Lung (tissue), 12 donors: ENCODE measurements around the gene ZNF93. TPM values are rescaled to one million over a fixed set of nuclear protein-coding genes. Genes with fewer than 3 reads are reported as not detected.
"Not testable (repeated sequence)": the region's sequence is repeated elsewhere in the genome, so short reads cannot be mapped to it uniquely, and the experiment has no call there.

ENCODE experiments used
- ATAC-seq: fragments of 200-7000 bp; cut with Tn5 transposase; one replicate; pipeline ENCODE4 v1.9.1; 2020; ENCODE audit warnings: moderate number of reproducible peaks; ENCODE audit not compliant: insufficient read depth, low FRiP score
- DNase-seq, 3 donors: peaks; one replicate each; pipeline ENCODE4 v3.0.0-alpha.2; 2013 to 2017
- H3K27ac ChIP-seq, 2 donors: one replicate each; pipeline ENCODE4 v1.5.1; 2013; ENCODE audit warnings: mild to moderate bottlenecking in 2 of 2, moderate library complexity in 2 of 2, control low read depth in 1 of 2, inconsistent platforms in 1 of 2, low read depth in 1 of 2, low read length in 1 of 2
- H3K27me3 ChIP-seq, 3 donors: one replicate each; pipeline ENCODE4 v1.5.1; 2013; ENCODE audit warnings: low read length in 2 of 3; ENCODE audit not compliant: control insufficient read depth in 3 of 3, insufficient read depth in 3 of 3
- H3K36me3 ChIP-seq, 4 donors: one replicate each; pipeline ENCODE4 v1.5.1; 2013; ENCODE audit warnings: low read length in 4 of 4, mild to moderate bottlenecking in 1 of 4, moderate library complexity in 1 of 4; ENCODE audit not compliant: control insufficient read depth in 4 of 4, insufficient read depth in 4 of 4
- H3K4me1 ChIP-seq, 5 donors: one replicate each; pipeline ENCODE4 v1.5.1; 2013; ENCODE audit warnings: low read length in 5 of 5, mild to moderate bottlenecking in 2 of 5, moderate library complexity in 1 of 5; ENCODE audit not compliant: control insufficient read depth in 5 of 5, insufficient read depth in 5 of 5
- H3K4me3 ChIP-seq: one replicate; pipeline ENCODE4 v1.5.1; 2013; ENCODE audit warnings: mild to moderate bottlenecking, control low read depth, moderate library complexity
- H3K9ac ChIP-seq, 2 donors: one replicate each; pipeline ENCODE4 v1.5.1; 2013; ENCODE audit warnings: low read length in 2 of 2, control low read depth in 1 of 2; ENCODE audit not compliant: insufficient read depth in 1 of 2
- H3K9me3 ChIP-seq, 4 donors: one replicate each; pipeline ENCODE4 v1.5.1; 2013; ENCODE audit warnings: low read length in 3 of 4, mild to moderate bottlenecking in 1 of 4, moderate library complexity in 1 of 4; ENCODE audit not compliant: control insufficient read depth in 4 of 4, insufficient read depth in 3 of 4
- CTCF ChIP-seq: IDR thresholded peaks from 2 replicates; pipeline ENCODE4 v1.5.1; 2012; ENCODE audit warnings: mild to moderate bottlenecking; ENCODE audit errors: control extremely low read depth, extremely low read depth
- WGBS, 2 donors: extraction: QIAGEN DNeasy Blood & Tissue Kit; methylation state at CpG; one replicate each; pipeline ENCODE4 v1.1.7; 2013; 5-methylcytosine and 5-hydroxymethylcytosine counted together
- polyA plus RNA-seq, 2 donors: library from polyadenylated mRNA; stranded (reverse); fragments of 200-250 nt; gene quantifications; one replicate each; pipeline ENCODE4 v1.2.1, GENCODE V29; 2013
- total RNA-seq, 2 donors: library from RNA; depleted of rRNA in 1 of 2; stranded (reverse); fragments of >200 nt in 1 of 2; gene quantifications; one replicate each; pipeline ENCODE4 v1.2.1, GENCODE V29; 2014 to 2021
- donor health status: control.
- donor health status: control.
- donor health status: Bipolar disorder and iron deficiency.
- donor health status: healthy.
- donor health status: DM: yes; HTN: yes; CAD: no.

ZNF93 gene
- total and polyA plus RNA-seq, 4 donors: 1.6 to 12.9 (median 3.4) TPM

- peaks cover 2 to 28% (median 14%) of the 10 kb centered on the region in 5 donors for H3K4me1 ChIP-seq
- no peak overlapping the region for H3K9ac ChIP-seq
- H3K27ac ChIP-seq: no peak overlapping the region
- no peak for ATAC-seq
- peaks cover 2 to 23% (median 8%) of the 10 kb centered on the region in 4 donors for H3K36me3 ChIP-seq
- 90 to 98% methylated on average over 3 of the region's 3 CpGs for WGBS, 2 donors
- peaks cover 0 to 6% (median 0%) of the 10 kb centered on the region in 4 donors for H3K9me3 ChIP-seq
- H3K27me3 ChIP-seq: no peaks in the 10 kb centered on the region
- no peak for DNase-seq
- H3K4me3 ChIP-seq: no peak overlapping the region
- TF ChIP-seq CTCF: no peak
Observed at GRCh38 chr19:19871932-19872331, 28.8 kb upstream of the ZNF93 start.

GRCh38 chr19:19873381-19873780 lies 27.4 kb upstream of the ZNF93 start:
- ATAC-seq (no peak), DNase-seq (no peak)
- Histone ChIP-seq H3K9me3 (peaks cover 0 to 6% (median 0%) of the 10 kb centered on the region in 4 donors), H3K4me1 (peaks cover 1 to 17% (median 12%) of the 10 kb centered on the region in 5 donors), H3K4me3 (no peak overlapping the region), H3K27me3 (no peaks in the 10 kb centered on the region), H3K9ac (no peak overlapping the region), H3K36me3 (peaks cover 2 to 21% (median 8%) of the 10 kb centered on the region in 4 donors), H3K27ac (no peak overlapping the region)
- TF ChIP-seq CTCF: no peak

- TF ChIP-seq CTCF: no peak
- Histone ChIP-seq H3K27ac (no peak overlapping the region), H3K27me3 (no peaks in the 10 kb centered on the region), H3K9ac (no peak overlapping the region), H3K36me3 (peaks cover 5 to 36% (median 17%) of the 10 kb centered on the region in 4 donors), H3K4me3 (no peak overlapping the region), H3K9me3 (peaks cover 0 to 14% (median 0%) of the 10 kb centered on the region in 4 donors), H3K4me1 (peaks cover 0 to 17% (median 7%) of the 10 kb centered on the region in 5 donors)
- DNase-seq (peak in 2 of 3 donors; percentile 93 to 95), ATAC-seq (no peak)
- 73 to 89% methylated on average over 4 of the region's 4 CpGs for WGBS, 2 donors
Observed at GRCh38 chr19:19877724-19878123, 23.0 kb upstream of the ZNF93 start.

- no peak for DNase-seq
- Histone ChIP-seq H3K9ac (no peak overlapping the region), H3K4me3 (no peak overlapping the region), H3K36me3 (peaks cover 16 to 58% (median 33%) of the 10 kb centered on the region in 4 donors), H3K27ac (no peak overlapping the region), H3K4me1 (no peaks in the 10 kb centered on the region), H3K9me3 (peaks cover 0 to 26% (median 6%) of the 10 kb centered on the region in 4 donors), H3K27me3 (no peaks in the 10 kb centered on the region)
- ATAC-seq: no peak
- WGBS, 2 donors: 93 to 94% methylated on average over 1 of the region's 1 CpG
- TF ChIP-seq CTCF: no peak
Observed at GRCh38 chr19:19884583-19884982, 16.2 kb upstream of the ZNF93 start.

GRCh38 chr19:19892055-19892941 lies 8.4 kb upstream of the ZNF93 start:
- H3K27ac ChIP-seq, H3K4me1 ChIP-seq, H3K27me3 ChIP-seq, H3K4me3 ChIP-seq, ATAC-seq, H3K9ac ChIP-seq, DNase-seq: not testable (repeated sequence)
- Histone ChIP-seq H3K36me3 (peaks cover 6 to 51% (median 30%) of the 10 kb centered on the region in 4 donors), H3K9me3 (peaks cover 15 to 47% (median 20%) of the 10 kb centered on the region in 4 donors)
- WGBS, 2 donors: 97 to 98% methylated on average over 3 of the region's 3 CpGs
